Neural cell (in vitro differentiated cells): ENCODE data around the gene CDYL. TPM values are rescaled to one million over a fixed set of nuclear protein-coding genes. Genes with fewer than 3 reads are reported as not detected.

ENCODE experiments used
- H2AFZ ChIP-seq: fragments of 200-600, 300-800 bp; sonication (generic), shearing (Covaris generic); 2 replicates; pipeline ENCODE4 v1.6.0; 2014; ENCODE audit warnings: low read depth, mild to moderate bottlenecking, antibody characterized with exemption, low read length, moderate library complexity
- H3F3A ChIP-seq: fragments of 200-600 bp; shearing (Covaris generic); 2 replicates; pipeline ENCODE4 v1.6.1; 2016; ENCODE audit warnings: mild to moderate bottlenecking, moderate library complexity, mixed read lengths, antibody characterized with exemption, low read length; ENCODE audit not compliant: insufficient read depth, poor library complexity, severe bottlenecking
- H3K27ac ChIP-seq: fragments of 200-600, 300-800 bp; sonication (generic), shearing (Covaris generic); 2 replicates; pipeline ENCODE4 v1.5.1; 2014; ENCODE audit warnings: mild to moderate bottlenecking, low read length, moderate library complexity
- H3K27me3 ChIP-seq: fragments of 300-800, 200-600 bp; sonication (generic), shearing (Covaris generic); 2 replicates; pipeline ENCODE4 v1.6.0; 2014; ENCODE audit warnings: mild to moderate bottlenecking, low read depth, low read length, moderate library complexity; ENCODE audit not compliant: insufficient read depth
- H3K36me3 ChIP-seq: fragments of 300-800, 200-600 bp; sonication (generic), shearing (Covaris generic); 2 replicates; pipeline ENCODE4 v1.5.1; 2014; ENCODE audit warnings: mild to moderate bottlenecking, antibody characterized with exemption, low read length, moderate library complexity; ENCODE audit not compliant: insufficient read depth
- H3K4me2 ChIP-seq: fragments of 300-800, 200-600 bp; sonication (generic), shearing (Covaris generic); 2 replicates; pipeline ENCODE4 v1.6.0; 2014; ENCODE audit warnings: mild to moderate bottlenecking, low read length
- H3K4me3 ChIP-seq: fragments of 300-800, 200-600 bp; sonication (generic), shearing (Covaris generic); 2 replicates; pipeline ENCODE4 v1.5.1; 2014; ENCODE audit warnings: mild to moderate bottlenecking, low read length, moderate library complexity
- H3K79me2 ChIP-seq: fragments of 200-600 bp; shearing (Covaris generic); replicated peaks from 2 replicates; pipeline ENCODE4 v1.6.0; 2014; ENCODE audit warnings: mild to moderate bottlenecking, low read length, moderate library complexity; ENCODE audit not compliant: insufficient read depth
- H3K9ac ChIP-seq: fragments of 300-800, 200-600 bp; sonication (generic), shearing (Covaris generic); 2 replicates; pipeline ENCODE4 v1.6.1; 2016; ENCODE audit warnings: mild to moderate bottlenecking, low read length, mixed read lengths
- H3K9me2 ChIP-seq: fragments of 200-600 bp; shearing (Covaris generic); 2 replicates; pipeline ENCODE4 v1.6.1; 2016; ENCODE audit warnings: mild to moderate bottlenecking, low read length, mixed read lengths; ENCODE audit not compliant: insufficient read depth
- H3K9me3 ChIP-seq: fragments of 200-600, 300-800 bp; sonication (generic), shearing (Covaris generic); 2 replicates; pipeline ENCODE4 v1.6.1; 2016; ENCODE audit warnings: mild to moderate bottlenecking, mixed run types, low read length, moderate library complexity, mixed read lengths
- H4K20me1 ChIP-seq: fragments of 200-600 bp; shearing (Covaris generic); 2 replicates; pipeline ENCODE4 v1.6.1; 2016; ENCODE audit warnings: mild to moderate bottlenecking, mixed run types; ENCODE audit not compliant: insufficient read depth
- EP300 ChIP-seq: fragments of 450-650 bp; conservative IDR thresholded peaks from 2 replicates; pipeline ENCODE4 v1.6.1; 2014; ENCODE audit warnings: antibody characterized with exemption, mild to moderate bottlenecking, moderate library complexity; ENCODE audit not compliant: poor library complexity, severe bottlenecking
- EZH2 ChIP-seq: fragments of 200-600, 300-800 bp; shearing (Covaris generic), sonication (generic); IDR thresholded peaks from 2 replicates; pipeline ENCODE4 v1.6.1; 2014; ENCODE audit warnings: antibody characterized with exemption, low read length, borderline replicate concordance, mild to moderate bottlenecking; ENCODE audit not compliant: insufficient read depth, poor library complexity, severe bottlenecking
- MXI1 ChIP-seq: fragments of 450-650 bp; conservative IDR thresholded peaks from 2 replicates; pipeline ENCODE4 v1.6.1; 2014; ENCODE audit warnings: antibody characterized with exemption, mild to moderate bottlenecking; ENCODE audit not compliant: poor library complexity, severe bottlenecking
- POLR2AphosphoS5 ChIP-seq: IDR thresholded peaks from 2 replicates; pipeline ENCODE4 v1.6.1; 2012
- RAD21 ChIP-seq: fragments of 450-650 bp; conservative IDR thresholded peaks from 2 replicates; pipeline ENCODE4 v1.6.1; 2014; ENCODE audit warnings: antibody characterized with exemption, mild to moderate bottlenecking, moderate library complexity
- SMC3 ChIP-seq: fragments of 450-650 bp; conservative IDR thresholded peaks from 2 replicates; pipeline ENCODE4 v1.6.1; 2014; ENCODE audit warnings: antibody characterized with exemption, mild to moderate bottlenecking, moderate library complexity; ENCODE audit not compliant: poor library complexity
- TAF1 ChIP-seq: IDR thresholded peaks from 2 replicates; pipeline ENCODE4 v1.6.1; 2012; ENCODE audit warnings: low read depth
- polyA plus RNA-seq: library from polyadenylated mRNA; depleted of rRNA; stranded (reverse); fragments of >200 nt; gene quantifications from 2 replicates; pipeline ENCODE4 v1.2.3, GENCODE V29; 2014
- TF ChIP-seq, protein P1 (sequence below): fragments of 450-650 bp; IDR thresholded peaks from 2 replicates; pipeline ENCODE4 v1.5.1; 2014; ENCODE audit warnings: antibody characterized with exemption, mild to moderate bottlenecking, moderate library complexity; ENCODE audit not compliant: poor library complexity, severe bottlenecking
- TF ChIP-seq, protein P2 (sequence below): IDR thresholded peaks from 2 replicates; pipeline ENCODE4 v1.6.1; 2012; ENCODE audit warnings: borderline replicate concordance

CDYL gene
- polyA plus RNA-seq, 1 donor from 2014 or later, result 5.2 TPM

GRCh38 chr6:4778086-4778485 lies 1.9 kb downstream of the CDYL start:
- H3K27me3 ChIP-seq, result peaks cover 23% of the 10 kb centered on the region
- H3K36me3 ChIP-seq, result no peaks in the 10 kb centered on the region
- TF ChIP-seq, protein P1, sequence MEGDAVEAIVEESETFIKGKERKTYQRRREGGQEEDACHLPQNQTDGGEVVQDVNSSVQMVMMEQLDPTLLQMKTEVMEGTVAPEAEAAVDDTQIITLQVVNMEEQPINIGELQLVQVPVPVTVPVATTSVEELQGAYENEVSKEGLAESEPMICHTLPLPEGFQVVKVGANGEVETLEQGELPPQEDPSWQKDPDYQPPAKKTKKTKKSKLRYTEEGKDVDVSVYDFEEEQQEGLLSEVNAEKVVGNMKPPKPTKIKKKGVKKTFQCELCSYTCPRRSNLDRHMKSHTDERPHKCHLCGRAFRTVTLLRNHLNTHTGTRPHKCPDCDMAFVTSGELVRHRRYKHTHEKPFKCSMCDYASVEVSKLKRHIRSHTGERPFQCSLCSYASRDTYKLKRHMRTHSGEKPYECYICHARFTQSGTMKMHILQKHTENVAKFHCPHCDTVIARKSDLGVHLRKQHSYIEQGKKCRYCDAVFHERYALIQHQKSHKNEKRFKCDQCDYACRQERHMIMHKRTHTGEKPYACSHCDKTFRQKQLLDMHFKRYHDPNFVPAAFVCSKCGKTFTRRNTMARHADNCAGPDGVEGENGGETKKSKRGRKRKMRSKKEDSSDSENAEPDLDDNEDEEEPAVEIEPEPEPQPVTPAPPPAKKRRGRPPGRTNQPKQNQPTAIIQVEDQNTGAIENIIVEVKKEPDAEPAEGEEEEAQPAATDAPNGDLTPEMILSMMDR, result no peak
- TF ChIP-seq, protein P2, sequence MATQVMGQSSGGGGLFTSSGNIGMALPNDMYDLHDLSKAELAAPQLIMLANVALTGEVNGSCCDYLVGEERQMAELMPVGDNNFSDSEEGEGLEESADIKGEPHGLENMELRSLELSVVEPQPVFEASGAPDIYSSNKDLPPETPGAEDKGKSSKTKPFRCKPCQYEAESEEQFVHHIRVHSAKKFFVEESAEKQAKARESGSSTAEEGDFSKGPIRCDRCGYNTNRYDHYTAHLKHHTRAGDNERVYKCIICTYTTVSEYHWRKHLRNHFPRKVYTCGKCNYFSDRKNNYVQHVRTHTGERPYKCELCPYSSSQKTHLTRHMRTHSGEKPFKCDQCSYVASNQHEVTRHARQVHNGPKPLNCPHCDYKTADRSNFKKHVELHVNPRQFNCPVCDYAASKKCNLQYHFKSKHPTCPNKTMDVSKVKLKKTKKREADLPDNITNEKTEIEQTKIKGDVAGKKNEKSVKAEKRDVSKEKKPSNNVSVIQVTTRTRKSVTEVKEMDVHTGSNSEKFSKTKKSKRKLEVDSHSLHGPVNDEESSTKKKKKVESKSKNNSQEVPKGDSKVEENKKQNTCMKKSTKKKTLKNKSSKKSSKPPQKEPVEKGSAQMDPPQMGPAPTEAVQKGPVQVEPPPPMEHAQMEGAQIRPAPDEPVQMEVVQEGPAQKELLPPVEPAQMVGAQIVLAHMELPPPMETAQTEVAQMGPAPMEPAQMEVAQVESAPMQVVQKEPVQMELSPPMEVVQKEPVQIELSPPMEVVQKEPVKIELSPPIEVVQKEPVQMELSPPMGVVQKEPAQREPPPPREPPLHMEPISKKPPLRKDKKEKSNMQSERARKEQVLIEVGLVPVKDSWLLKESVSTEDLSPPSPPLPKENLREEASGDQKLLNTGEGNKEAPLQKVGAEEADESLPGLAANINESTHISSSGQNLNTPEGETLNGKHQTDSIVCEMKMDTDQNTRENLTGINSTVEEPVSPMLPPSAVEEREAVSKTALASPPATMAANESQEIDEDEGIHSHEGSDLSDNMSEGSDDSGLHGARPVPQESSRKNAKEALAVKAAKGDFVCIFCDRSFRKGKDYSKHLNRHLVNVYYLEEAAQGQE, result no peak
- TF ChIP-seq SMC3 (no peak), POLR2AphosphoS5 (no peak), MXI1 (no peak), EP300 (no peak), RAD21 (no peak), TAF1 (no peak), EZH2 (no peak)
- H3K4me3 ChIP-seq, result peak overlapping the region; percentile 64
- H3F3A ChIP-seq, result no peaks in the 10 kb centered on the region
- H3K4me2 ChIP-seq, result no peak overlapping the region
- H3K9ac ChIP-seq, result no peak overlapping the region
- no peak overlapping the region for H3K27ac ChIP-seq
- no peak overlapping the region for H2AFZ ChIP-seq
- H3K9me3 ChIP-seq, result no peaks in the 10 kb centered on the region
- H3K79me2 ChIP-seq, result peaks cover 29% of the 10 kb centered on the region
- H3K9me2 ChIP-seq, result no peaks in the 10 kb centered on the region
- no peaks in the 10 kb centered on the region for H4K20me1 ChIP-seq

DNA sequence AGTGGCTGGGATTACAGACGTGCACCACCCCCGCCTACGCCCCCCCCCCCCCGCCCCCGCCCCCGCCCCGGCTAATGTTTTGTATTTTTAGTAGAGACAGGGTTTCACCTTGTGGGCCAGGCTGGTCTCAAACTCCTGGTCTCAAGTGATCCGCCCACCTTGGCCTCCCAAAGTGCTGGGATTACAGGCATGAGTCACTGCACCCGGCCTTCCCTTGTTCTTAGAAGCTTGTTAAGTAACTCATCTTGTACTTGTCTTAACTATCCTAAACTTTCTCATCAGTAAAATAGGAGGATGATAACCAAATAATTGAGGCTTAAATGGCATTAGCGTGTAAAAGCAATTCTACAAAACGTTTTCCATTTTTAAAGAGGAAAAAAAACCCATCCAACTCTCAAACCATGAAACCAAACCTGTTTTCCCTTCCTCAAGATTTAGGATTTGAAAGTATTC lies 4.2 kb downstream of the CDYL start:
- no peak overlapping the region for H3K9ac ChIP-seq
- H3K4me3 ChIP-seq, result no peak overlapping the region
- H3K36me3 ChIP-seq, result no peaks in the 10 kb centered on the region
- H3K27ac ChIP-seq, result no peak overlapping the region
- no peak overlapping the region for H3K4me2 ChIP-seq
- H3K9me2 ChIP-seq, result no peaks in the 10 kb centered on the region
- peaks cover under 1% of the 10 kb centered on the region for H3K27me3 ChIP-seq
- peaks cover 50% of the 10 kb centered on the region for H3K79me2 ChIP-seq
- H4K20me1 ChIP-seq, result no peaks in the 10 kb centered on the region
- no peaks in the 10 kb centered on the region for H3K9me3 ChIP-seq
- no peak overlapping the region for H2AFZ ChIP-seq
- no peak for TF ChIP-seq EZH2
- TF ChIP-seq TAF1, result no peak
- TF ChIP-seq SMC3, result no peak
- no peak for TF ChIP-seq EP300
- TF ChIP-seq, protein P2, result no peak
- no peaks in the 10 kb centered on the region for H3F3A ChIP-seq
